HL-60 (cell line): ENCODE measurements around the gene ARPP21.

Experiments used
- DNase-seq, 2 experiments: peaks; one replicate each; pipeline ENCODE4 v3.0.0-alpha.2; 2010 to 2020; ENCODE audit warnings: low read depth in 1 of 2, low spot score in 1 of 2
- H3K27ac ChIP-seq: fragments of 250-450 bp; sonication (Bioruptor Pico); replicated peaks from 2 replicates; pipeline ENCODE4 v1.5.1; 2020; ENCODE audit warnings: mild to moderate bottlenecking, moderate library complexity
- H3K27me3 ChIP-seq: fragments of 250-450 bp; sonication (Bioruptor Pico); 2 replicates; pipeline ENCODE4 v1.5.1; 2021; ENCODE audit warnings: mild to moderate bottlenecking, moderate library complexity; ENCODE audit not compliant: insufficient read depth, poor library complexity, severe bottlenecking
- H3K4me3 ChIP-seq: replicated peaks from 2 replicates; pipeline ENCODE4 v1.5.1; 2011; ENCODE audit warnings: mild to moderate bottlenecking, control low read depth, low read length; ENCODE audit not compliant: insufficient read depth
- GABPA ChIP-seq: IDR thresholded peaks from 2 replicates; pipeline ENCODE4 v1.6.1; 2012; ENCODE audit warnings: low read depth
- POLR2AphosphoS5 ChIP-seq: IDR thresholded peaks from 2 replicates; pipeline ENCODE4 v1.6.1; 2012; ENCODE audit warnings: low read depth
- SPI1 ChIP-seq: IDR thresholded peaks from 2 replicates; pipeline ENCODE4 v1.6.1; 2012; ENCODE audit warnings: low read depth, mild to moderate bottlenecking, borderline replicate concordance
- TF ChIP-seq, protein P1 (sequence below): IDR thresholded peaks from one replicate; pipeline ENCODE4 v1.5.1; 2011; ENCODE audit warnings: low read length, control low read depth, inconsistent platforms; ENCODE audit not compliant: insufficient read depth
- TF ChIP-seq, protein P2 (sequence below): IDR thresholded peaks from 2 replicates; pipeline ENCODE4 v1.6.1; 2012; ENCODE audit warnings: low read depth; ENCODE audit not compliant: insufficient replicate concordance

ARPP21 gene

DNA sequence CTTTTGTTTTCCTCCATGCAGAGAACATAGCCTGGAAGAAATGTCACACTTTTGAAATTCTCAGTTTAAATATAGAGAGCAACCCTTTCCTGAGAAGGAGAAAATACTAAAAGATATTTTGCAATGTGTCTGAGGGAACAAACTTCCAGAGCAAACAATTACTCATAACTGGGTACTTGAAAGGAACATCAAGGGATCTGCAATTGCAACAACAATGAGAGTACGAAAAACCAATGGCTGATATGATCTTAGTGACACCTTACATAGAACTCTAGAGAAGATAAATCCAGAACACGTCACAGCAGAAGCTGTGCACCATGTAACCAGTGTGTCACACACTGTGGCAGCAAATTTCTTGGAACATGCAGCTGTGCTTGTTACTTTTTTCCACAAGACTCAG is 14.6 kb upstream of the ARPP21 start:
- Histone ChIP-seq H3K27ac (no peak overlapping the region), H3K27me3 (no peaks in the 10 kb centered on the region), H3K4me3 (no peak overlapping the region)
- no peak for DNase-seq
- TF ChIP-seq, protein P1, sequence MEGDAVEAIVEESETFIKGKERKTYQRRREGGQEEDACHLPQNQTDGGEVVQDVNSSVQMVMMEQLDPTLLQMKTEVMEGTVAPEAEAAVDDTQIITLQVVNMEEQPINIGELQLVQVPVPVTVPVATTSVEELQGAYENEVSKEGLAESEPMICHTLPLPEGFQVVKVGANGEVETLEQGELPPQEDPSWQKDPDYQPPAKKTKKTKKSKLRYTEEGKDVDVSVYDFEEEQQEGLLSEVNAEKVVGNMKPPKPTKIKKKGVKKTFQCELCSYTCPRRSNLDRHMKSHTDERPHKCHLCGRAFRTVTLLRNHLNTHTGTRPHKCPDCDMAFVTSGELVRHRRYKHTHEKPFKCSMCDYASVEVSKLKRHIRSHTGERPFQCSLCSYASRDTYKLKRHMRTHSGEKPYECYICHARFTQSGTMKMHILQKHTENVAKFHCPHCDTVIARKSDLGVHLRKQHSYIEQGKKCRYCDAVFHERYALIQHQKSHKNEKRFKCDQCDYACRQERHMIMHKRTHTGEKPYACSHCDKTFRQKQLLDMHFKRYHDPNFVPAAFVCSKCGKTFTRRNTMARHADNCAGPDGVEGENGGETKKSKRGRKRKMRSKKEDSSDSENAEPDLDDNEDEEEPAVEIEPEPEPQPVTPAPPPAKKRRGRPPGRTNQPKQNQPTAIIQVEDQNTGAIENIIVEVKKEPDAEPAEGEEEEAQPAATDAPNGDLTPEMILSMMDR, result no peak
- TF ChIP-seq GABPA, result no peak
- TF ChIP-seq, protein P2, sequence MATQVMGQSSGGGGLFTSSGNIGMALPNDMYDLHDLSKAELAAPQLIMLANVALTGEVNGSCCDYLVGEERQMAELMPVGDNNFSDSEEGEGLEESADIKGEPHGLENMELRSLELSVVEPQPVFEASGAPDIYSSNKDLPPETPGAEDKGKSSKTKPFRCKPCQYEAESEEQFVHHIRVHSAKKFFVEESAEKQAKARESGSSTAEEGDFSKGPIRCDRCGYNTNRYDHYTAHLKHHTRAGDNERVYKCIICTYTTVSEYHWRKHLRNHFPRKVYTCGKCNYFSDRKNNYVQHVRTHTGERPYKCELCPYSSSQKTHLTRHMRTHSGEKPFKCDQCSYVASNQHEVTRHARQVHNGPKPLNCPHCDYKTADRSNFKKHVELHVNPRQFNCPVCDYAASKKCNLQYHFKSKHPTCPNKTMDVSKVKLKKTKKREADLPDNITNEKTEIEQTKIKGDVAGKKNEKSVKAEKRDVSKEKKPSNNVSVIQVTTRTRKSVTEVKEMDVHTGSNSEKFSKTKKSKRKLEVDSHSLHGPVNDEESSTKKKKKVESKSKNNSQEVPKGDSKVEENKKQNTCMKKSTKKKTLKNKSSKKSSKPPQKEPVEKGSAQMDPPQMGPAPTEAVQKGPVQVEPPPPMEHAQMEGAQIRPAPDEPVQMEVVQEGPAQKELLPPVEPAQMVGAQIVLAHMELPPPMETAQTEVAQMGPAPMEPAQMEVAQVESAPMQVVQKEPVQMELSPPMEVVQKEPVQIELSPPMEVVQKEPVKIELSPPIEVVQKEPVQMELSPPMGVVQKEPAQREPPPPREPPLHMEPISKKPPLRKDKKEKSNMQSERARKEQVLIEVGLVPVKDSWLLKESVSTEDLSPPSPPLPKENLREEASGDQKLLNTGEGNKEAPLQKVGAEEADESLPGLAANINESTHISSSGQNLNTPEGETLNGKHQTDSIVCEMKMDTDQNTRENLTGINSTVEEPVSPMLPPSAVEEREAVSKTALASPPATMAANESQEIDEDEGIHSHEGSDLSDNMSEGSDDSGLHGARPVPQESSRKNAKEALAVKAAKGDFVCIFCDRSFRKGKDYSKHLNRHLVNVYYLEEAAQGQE, result no peak
- no peak for TF ChIP-seq SPI1
- TF ChIP-seq POLR2AphosphoS5, result no peak

DNA sequence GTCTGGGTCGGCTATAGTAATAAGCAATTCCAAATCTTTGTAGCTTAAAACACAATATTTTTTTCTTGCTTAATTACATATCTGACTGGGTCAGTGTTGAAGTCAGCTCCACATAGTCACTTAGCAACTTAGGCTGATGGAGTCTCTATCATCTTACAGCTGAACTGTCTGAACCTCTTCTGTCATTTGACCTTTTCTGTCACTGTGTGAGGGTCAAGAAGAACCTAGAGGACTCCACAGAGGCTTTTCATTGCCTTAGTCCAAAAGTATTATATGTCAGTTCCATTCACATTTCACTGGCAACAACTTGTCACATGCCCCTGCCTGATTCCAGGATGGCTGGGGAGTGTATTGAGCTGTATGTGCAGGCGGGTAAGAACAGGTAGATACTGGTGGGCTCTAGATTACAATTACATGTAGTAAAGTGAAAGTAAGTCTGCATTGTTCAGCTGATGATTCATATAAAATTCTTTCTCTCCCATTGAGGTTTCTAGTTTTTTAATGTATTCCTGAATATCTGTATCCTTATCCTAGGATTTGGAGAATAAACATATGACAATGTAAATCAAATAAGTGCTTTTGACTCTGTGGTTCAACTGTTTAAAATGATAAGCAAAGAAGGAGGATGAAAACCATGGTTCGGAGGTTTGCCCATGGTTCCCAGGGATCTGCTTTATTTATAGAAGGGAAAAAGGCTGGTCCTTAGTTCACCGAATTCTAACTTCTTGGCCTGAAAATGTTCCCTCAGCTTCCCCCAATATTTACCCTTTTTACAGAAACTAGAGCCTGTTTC is 5.8 kb upstream of the ARPP21 start:
- TF ChIP-seq, protein P2, result no peak
- no peak for TF ChIP-seq POLR2AphosphoS5
- TF ChIP-seq SPI1, result no peak
- TF ChIP-seq, protein P1, result no peak
- no peak for TF ChIP-seq GABPA
- no peak for DNase-seq

DNA sequence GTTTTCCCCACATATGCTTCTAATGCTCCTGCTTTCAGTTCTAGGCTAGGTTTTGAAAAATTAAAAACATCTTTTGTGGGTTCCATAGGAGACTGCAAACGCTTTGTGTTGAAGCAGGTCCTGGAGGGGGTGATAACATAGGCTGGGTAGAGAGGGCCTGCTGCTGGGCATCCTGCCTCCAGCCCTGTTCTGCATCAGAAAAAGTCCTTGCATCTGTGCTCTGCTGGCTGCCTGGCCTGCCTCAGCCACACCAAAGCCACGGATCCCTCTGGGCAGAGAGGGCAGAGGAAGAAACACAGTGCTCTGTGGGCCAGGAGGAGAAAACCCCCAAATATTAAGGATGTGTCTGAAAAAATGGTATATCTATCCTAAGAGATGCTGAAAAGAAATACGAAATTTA is 3.9 kb upstream of the ARPP21 start:
- H3K27ac ChIP-seq, result no peak overlapping the region
- DNase-seq, result no peak
- TF ChIP-seq GABPA (no peak), SPI1 (no peak), POLR2AphosphoS5 (no peak)
- TF ChIP-seq, protein P2, result no peak
- TF ChIP-seq, protein P1, result no peak
- no peak overlapping the region for H3K4me3 ChIP-seq
- peaks cover 15% of the 10 kb centered on the region for H3K27me3 ChIP-seq

More for the DNA sequence above, 5.8 kb upstream of the ARPP21 start:
- H3K4me3 ChIP-seq, result no peak overlapping the region
- H3K27ac ChIP-seq, result no peak overlapping the region
- peaks cover under 1% of the 10 kb centered on the region for H3K27me3 ChIP-seq
